OCI-LY3 (cell line): ENCODE results near the gene PTPRT.

Experiments
- H2AFZ ChIP-seq: fragments of 200-600, 300-600 bp; shearing (Covaris generic); 2 replicates; pipeline ENCODE4 v1.6.0; 2014; ENCODE audit warnings: antibody characterized with exemption, low read depth, low read length
- H3K27ac ChIP-seq: fragments of 200-600, 300-600 bp; sonication (generic); 2 replicates; pipeline ENCODE4 v1.5.1; 2014; ENCODE audit warnings: mild to moderate bottlenecking, low read length, moderate library complexity, mixed read lengths
- H3K27me3 ChIP-seq: fragments of 200-600, 300-600 bp; sonication (generic); 2 replicates; pipeline ENCODE4 v1.6.1; 2014; ENCODE audit warnings: low read depth, low read length, mixed read lengths
- H3K36me3 ChIP-seq: fragments of 200-600, 300-600 bp; sonication (generic); replicated peaks from 2 replicates; pipeline ENCODE3; 2014; ENCODE audit warnings: low read depth, low read length, mixed read lengths
- H3K4me1 ChIP-seq: fragments of 300-600, 200-600 bp; sonication (generic); 2 replicates; pipeline ENCODE4 v1.6.1; 2014; ENCODE audit warnings: low read length, mixed read lengths
- H3K4me2 ChIP-seq: fragments of 200-600, 300-600 bp; sonication (generic); 2 replicates; pipeline ENCODE4 v1.6.1; 2014; ENCODE audit warnings: low read length, mixed read lengths
- H3K4me3 ChIP-seq: fragments of 300-600, 200-600 bp; sonication (generic); 2 replicates; pipeline ENCODE4 v1.5.1; 2014; ENCODE audit warnings: antibody characterized with exemption, mild to moderate bottlenecking, low read length, moderate library complexity
- H3K79me2 ChIP-seq: fragments of 300-600, 200-600 bp; shearing (Covaris generic); 2 replicates; pipeline ENCODE4 v1.6.1; 2014; ENCODE audit warnings: mild to moderate bottlenecking, low read length, mixed read lengths
- H3K9ac ChIP-seq: fragments of 300-600, 200-600 bp; shearing (Covaris generic); 2 replicates; pipeline ENCODE4 v1.6.0; 2014; ENCODE audit warnings: mild to moderate bottlenecking, low read length, moderate library complexity
- H3K9me3 ChIP-seq: fragments of 200-600, 300-600 bp; shearing (Covaris generic); 2 replicates; pipeline ENCODE4 v1.6.1; 2014; ENCODE audit warnings: low read length, mixed read lengths; ENCODE audit not compliant: insufficient read depth
- H4K20me1 ChIP-seq: fragments of 200-600, 300-600 bp; sonication (generic); 2 replicates; pipeline ENCODE4 v1.6.1; 2016; ENCODE audit warnings: low read length, mixed read lengths; ENCODE audit not compliant: insufficient read depth
- CTCF ChIP-seq: fragments of 200-600, 300-600 bp; sonication (generic); IDR thresholded peaks from 2 replicates; pipeline ENCODE4 v1.5.1; 2014; ENCODE audit warnings: antibody characterized with exemption, low read length, low read depth
- EZH2phosphoT487 ChIP-seq: fragments of 200-600 bp; shearing (Covaris generic); IDR thresholded peaks from 2 replicates; pipeline ENCODE4 v1.6.1; 2018; ENCODE audit warnings: antibody characterized with exemption, mixed run types, low read depth

Gene PTPRT

GRCh38 chr20:42402455-42402854, 787.3 kb downstream of the PTPRT start:
- Histone ChIP-seq H4K20me1 (no peaks in the 10 kb centered on the region), H3K27me3 (no peaks in the 10 kb centered on the region), H3K9me3 (no peaks in the 10 kb centered on the region), H3K36me3 (no peaks in the 10 kb centered on the region), H3K4me3 (no peak overlapping the region), H3K4me1 (no peaks in the 10 kb centered on the region), H3K4me2 (no peak overlapping the region), H3K9ac (no peak overlapping the region), H3K79me2 (no peaks in the 10 kb centered on the region), H3K27ac (no peak overlapping the region), H2AFZ (no peak overlapping the region)
- TF ChIP-seq CTCF = no peak
- no peak for TF ChIP-seq EZH2phosphoT487

- H3K27me3 ChIP-seq = no peaks in the 10 kb centered on the region
- no peak overlapping the region for H3K4me2 ChIP-seq
- H3K4me3 ChIP-seq = no peak overlapping the region
- no peaks in the 10 kb centered on the region for H3K9me3 ChIP-seq
- H2AFZ ChIP-seq = no peak overlapping the region
- no peak overlapping the region for H3K27ac ChIP-seq
- TF ChIP-seq CTCF (no peak), EZH2phosphoT487 (no peak)
- no peaks in the 10 kb centered on the region for H4K20me1 ChIP-seq
- no peaks in the 10 kb centered on the region for H3K36me3 ChIP-seq
- H3K79me2 ChIP-seq = no peaks in the 10 kb centered on the region
- H3K9ac ChIP-seq = no peak overlapping the region
- no peaks in the 10 kb centered on the region for H3K4me1 ChIP-seq
Observed at GRCh38 chr20:42401613-42402012, 788.1 kb downstream of the PTPRT start.

- no peaks in the 10 kb centered on the region for H3K79me2 ChIP-seq
- H4K20me1 ChIP-seq = no peaks in the 10 kb centered on the region
- H3K9me3 ChIP-seq = no peaks in the 10 kb centered on the region
- no peak overlapping the region for H3K27ac ChIP-seq
- TF ChIP-seq CTCF (no peak), EZH2phosphoT487 (no peak)
- no peak overlapping the region for H2AFZ ChIP-seq
- H3K4me1 ChIP-seq = no peaks in the 10 kb centered on the region
- no peak overlapping the region for H3K4me3 ChIP-seq
- H3K4me2 ChIP-seq = no peak overlapping the region
- H3K36me3 ChIP-seq = no peaks in the 10 kb centered on the region
- no peak overlapping the region for H3K9ac ChIP-seq
- H3K27me3 ChIP-seq = no peaks in the 10 kb centered on the region
Observed at GRCh38 chr20:42399802-42400201, 789.9 kb downstream of the PTPRT start.

GRCh38 chr20:42392442-42392841, 797.3 kb downstream of the PTPRT start:
- Histone ChIP-seq H2AFZ (no peak overlapping the region), H3K79me2 (no peaks in the 10 kb centered on the region), H3K36me3 (no peaks in the 10 kb centered on the region), H3K4me2 (no peak overlapping the region), H3K9ac (no peak overlapping the region), H4K20me1 (no peaks in the 10 kb centered on the region), H3K4me1 (no peaks in the 10 kb centered on the region), H3K4me3 (no peak overlapping the region), H3K9me3 (no peaks in the 10 kb centered on the region), H3K27ac (no peak overlapping the region), H3K27me3 (peaks cover 17% of the 10 kb centered on the region; the same call in 1 of the 2 replicates)
- TF ChIP-seq CTCF (no peak), EZH2phosphoT487 (no peak)
